GM21367 (cell line): ENCODE results near the gene EVA1C.
A peak's percentile ranks its signal among the peaks of the same experiment; 100 is the strongest.
"Not testable (repeated sequence)": the region's sequence is repeated elsewhere in the genome, so short reads cannot be mapped to it uniquely, and the experiment has no call there.

Experiments
- ATAC-seq: cut with Tn5 transposase; IDR thresholded peaks from one replicate; pipeline ENCODE4 v1.9.1; 2021; ENCODE audit not compliant: unreplicated experiment

Gene EVA1C

GRCh38 chr21:32390537-32391224, 21.8 kb upstream of the EVA1C start:
- not testable (repeated sequence) for ATAC-seq

GRCh38 chr21:32391755-32392154, 20.8 kb upstream of the EVA1C start:
- no peak for ATAC-seq

GRCh38 chr21:32392299-32392879, 20.1 kb upstream of the EVA1C start:
- ATAC-seq: no peak

- ATAC-seq: peak; percentile 92
Measured at GRCh38 chr21:32392880-32393676, 19.4 kb upstream of the EVA1C start, which contains the start of gene URB1. URB1 (minus strand) TSS chr21:32393012; CDS start chr21:32392910, 102 bp downstream.

- ATAC-seq: no peak
Measured at GRCh38 chr21:32393677-32394001, 18.9 kb upstream of the EVA1C start.

- ATAC-seq: no peak
Measured at GRCh38 chr21:32403201-32403777, 9.2 kb upstream of the EVA1C start.

GRCh38 chr21:32406405-32406804, 6.1 kb upstream of the EVA1C start:
- no peak for ATAC-seq

DNA sequence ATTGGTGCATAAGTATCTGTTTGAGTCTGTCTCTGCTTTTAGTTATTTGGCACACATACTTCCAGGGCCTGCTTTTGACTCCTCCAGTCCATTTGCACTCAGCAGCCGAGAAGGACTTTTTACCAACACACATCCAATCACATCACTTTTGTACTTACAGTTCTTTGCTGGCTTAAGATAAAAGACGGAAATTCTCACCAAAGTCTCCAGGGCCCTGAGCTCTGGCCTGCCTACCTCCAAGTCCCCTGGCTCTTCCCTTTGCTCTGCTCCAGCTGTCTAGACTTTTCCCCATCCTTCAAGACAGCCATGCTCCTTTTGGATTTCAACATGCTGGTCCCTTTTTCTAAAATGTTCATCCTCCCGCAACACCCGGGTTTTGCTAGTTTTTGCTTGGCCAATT, 2.2 kb upstream of the EVA1C start:
- ATAC-seq: no peak

DNA sequence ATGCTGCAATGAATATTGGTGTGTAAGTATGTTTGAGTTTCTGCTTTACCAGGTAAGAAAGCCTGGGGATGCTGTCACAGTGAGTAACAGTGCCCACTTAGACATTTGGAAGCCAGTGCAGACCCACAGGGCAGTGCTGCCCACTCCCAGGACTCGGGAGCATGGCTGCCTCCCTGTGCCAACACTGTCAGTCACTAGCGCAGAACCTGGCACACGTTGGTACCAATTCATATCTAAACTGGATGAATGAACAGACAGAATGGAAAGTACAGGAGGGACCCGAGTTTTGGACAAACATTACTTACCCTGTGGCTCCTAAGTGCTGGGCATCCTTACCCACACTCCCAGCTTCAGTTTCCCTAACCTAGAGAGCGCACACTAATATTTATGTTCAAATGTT, 1.6 kb upstream of the EVA1C start:
- no peak for ATAC-seq

- ATAC-seq: no peak
Measured at GRCh38 chr21:32411350-32412161, 950 bp upstream of the EVA1C start.

- ATAC-seq: no peak
Measured at GRCh38 chr21:32413015-32413504, 554 bp downstream of the EVA1C start.

DNA sequence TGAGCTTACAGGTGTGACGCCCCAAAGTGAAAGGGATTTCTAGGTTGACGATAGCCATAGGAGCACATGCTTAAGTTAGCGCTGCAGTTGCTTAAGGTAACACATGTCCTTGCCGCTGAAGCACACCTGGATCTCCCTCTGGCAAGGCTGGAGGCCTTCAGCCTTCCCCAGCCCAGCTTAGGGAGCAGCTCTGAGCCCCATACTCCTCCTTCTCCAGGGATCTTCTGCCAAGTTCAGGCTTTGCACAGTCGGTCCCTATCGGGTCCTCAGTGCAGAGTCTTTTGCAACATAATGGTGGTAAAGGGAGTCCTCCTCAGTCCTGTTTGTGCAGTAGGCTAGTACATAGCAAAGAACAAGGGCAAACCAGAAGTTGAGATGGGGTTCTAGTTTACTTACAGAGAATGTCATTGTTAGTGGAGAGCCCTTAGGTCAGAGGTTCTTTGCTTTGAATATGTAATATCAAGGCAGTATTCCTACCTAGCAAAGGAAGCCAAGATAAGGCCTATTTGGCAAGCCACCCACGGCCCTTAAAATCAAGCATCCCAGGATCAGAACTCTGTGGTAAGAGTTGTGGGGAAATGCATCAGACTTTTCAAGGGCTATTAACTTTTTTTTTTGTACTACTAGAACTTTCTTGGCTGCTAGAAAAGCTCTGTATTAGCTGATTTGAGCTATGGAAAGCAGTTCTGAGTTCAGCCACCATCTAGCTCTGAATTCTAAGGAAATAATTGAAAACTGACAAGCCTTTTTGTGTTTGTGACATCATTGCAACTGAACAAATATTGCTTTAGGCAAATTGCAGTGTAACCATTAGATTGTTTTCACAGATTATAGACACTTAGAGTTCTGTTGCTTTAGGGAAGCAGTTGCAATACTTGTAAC, 1.4 kb downstream of the EVA1C start:
- ATAC-seq: no peak

DNA sequence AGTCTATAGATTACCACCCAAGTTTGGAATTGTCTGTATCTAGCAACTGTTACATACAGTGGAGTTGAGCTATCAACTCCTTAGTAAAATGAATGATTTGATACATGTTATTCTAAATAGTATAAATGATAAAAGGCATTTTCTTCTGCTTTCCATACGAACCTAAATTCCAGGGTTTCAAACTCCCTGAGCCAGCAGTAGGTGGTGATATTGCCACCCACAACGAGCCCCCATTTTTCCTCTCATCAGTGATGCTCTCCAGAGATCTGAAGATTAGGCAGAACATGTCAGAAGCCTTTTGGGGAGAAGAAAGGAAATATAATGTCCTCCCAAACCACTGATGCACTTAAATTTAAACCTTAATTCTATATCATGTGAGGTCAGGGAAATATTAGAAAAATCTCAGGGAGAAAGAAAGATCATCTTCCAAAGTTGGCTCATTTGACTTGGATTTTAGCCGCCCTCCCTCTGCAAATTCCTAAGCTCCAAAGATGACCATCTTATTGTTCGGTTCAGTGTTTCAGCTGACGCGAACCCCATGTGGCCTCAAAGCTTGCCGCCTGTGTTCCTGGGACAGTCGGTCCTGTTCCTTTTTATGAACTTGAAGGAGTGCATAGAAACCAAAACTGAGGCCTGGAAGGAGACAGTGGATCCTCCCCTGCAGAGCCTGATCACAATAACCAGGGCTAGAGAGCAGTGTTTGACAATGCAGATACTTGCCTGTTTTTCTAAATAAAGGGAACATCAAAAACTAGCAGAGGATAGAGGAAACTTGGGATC, 2.3 kb downstream of the EVA1C start:
- no peak for ATAC-seq

DNA sequence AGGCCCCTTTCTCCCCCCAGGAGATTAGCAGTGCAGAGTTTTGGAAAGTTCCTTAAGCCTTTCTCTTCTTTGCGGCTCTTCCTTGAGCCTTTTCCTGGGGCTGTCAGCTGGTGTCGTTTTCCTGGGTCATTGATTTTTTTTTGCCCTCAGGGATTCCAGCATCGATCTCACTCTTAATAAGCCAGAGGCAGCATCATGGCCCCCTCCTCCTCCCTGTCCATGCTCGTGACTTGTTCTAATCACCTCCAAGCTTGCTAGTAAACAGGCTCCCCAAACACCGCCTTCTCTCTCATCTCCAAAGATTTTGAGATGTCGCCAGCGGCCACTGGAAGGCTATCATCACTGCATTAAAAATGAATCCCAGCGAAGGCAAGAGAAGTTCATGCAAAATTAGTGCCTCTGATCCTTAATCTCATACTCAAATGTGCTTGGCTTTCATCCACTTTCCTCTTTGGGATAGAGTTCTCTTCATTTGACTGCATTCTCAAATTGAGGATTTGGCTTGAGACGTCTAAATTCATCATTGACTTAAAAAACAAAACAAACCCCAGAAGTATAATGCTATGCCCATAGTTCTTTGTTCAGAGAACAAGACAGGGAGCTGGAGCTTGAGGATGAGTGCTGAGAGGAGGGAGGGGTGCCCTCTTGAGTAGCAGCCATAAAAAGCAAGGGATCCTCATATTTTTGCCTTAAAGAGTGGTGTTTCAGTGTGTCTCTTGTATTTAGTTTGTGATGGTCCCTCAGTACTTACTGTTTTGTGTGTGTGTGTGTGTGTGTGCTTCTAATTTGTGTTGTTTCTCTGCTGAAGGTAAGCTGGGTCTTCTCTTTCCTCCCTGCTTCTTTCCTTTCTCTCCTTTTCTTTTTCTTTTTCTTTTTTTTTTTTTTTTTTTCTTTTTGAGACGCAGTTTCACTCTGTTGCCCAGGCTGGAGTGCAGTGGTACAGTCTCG, 3.2 kb downstream of the EVA1C start:
- ATAC-seq: no peak

DNA sequence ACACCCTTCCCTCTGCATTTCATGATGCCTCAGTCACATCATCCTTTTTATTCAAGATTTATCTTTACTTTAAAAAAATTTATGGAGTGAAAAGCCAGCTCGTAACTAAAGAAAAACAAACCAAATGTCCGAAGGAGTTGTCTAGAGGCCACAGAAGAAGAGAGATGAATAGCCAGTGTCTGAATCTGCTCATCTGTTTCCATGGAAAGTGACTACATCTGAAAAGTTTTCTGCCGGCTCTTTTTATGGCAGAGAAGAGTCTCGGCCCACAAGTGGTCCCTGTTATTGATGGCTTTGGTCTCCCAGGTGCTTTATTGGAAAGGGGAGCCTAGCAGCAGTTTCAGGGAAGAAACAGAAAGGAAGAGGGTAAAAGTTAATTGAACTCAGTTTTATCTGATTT, 5.6 kb downstream of the EVA1C start:
- ATAC-seq: no peak

DNA sequence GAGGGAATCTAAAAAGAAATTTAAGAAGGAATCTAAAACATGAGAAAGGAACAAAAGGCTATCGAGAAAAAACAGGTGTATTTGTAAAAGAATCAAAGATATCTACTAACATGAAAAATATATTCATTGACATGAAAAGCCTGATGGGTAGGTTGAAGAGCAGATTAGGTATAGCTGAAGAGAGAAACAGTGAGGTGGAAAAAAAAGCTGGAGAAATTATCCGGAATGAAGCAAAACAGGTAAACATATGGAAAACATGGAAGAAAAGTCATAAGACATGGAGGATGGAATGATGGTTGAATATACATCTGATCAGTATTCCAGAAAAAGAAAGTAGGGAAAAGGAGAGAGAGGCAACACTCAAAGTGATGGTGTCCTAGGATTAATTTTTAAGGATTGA, 9.6 kb downstream of the EVA1C start:
- no peak for ATAC-seq

- ATAC-seq: no peak
Measured at GRCh38 chr21:32423320-32424190, 11.0 kb downstream of the EVA1C start.
